H1 (cell line): ENCODE results near the gene CLUH.

Source experiments
- CREB1 ChIP-seq: IDR thresholded peaks from 2 replicates; pipeline ENCODE4 v1.6.1; 2012; ENCODE audit warnings: inconsistent platforms
- EP300 ChIP-seq, 2 experiments: IDR thresholded peaks; 1 replicate in 1 of 2; 2 replicates in 1 of 2; pipeline ENCODE4 v1.6.1; 2011 to 2012; ENCODE audit warnings: low read depth in 2 of 2, low read length in 2 of 2, mild to moderate bottlenecking in 2 of 2, borderline replicate concordance in 1 of 2, inconsistent platforms in 1 of 2, moderate library complexity in 1 of 2
- EZH2 ChIP-seq: fragments of 200-600 bp; sonication (generic); IDR thresholded peaks from 2 replicates; pipeline ENCODE4 v1.7.1; 2012; ENCODE audit warnings: low read depth, mild to moderate bottlenecking, moderate library complexity, low read length, inconsistent platforms; ENCODE audit not compliant: severe bottlenecking
- JUN ChIP-seq: IDR thresholded peaks from 2 replicates; pipeline ENCODE4 v1.6.1; 2011; ENCODE audit warnings: low read depth, mild to moderate bottlenecking, improper control_type of control experiment, low read length
- KDM5A ChIP-seq: fragments of 200-600 bp; IDR thresholded peaks from 2 replicates; pipeline ENCODE4 v1.7.1; 2012; ENCODE audit warnings: mild to moderate bottlenecking, low read length, inconsistent platforms, mixed read lengths
- MAFK ChIP-seq: IDR thresholded peaks from 2 replicates; pipeline ENCODE4 v1.6.1; 2012; ENCODE audit warnings: low read depth, mild to moderate bottlenecking, improper control_type of control experiment, low read length
- YY1 ChIP-seq: IDR thresholded peaks from 2 replicates; pipeline ENCODE4 v1.6.1; 2011; ENCODE audit warnings: low read depth, mild to moderate bottlenecking, low read length
- TF ChIP-seq, protein P1 (sequence below), 3 experiments: IDR thresholded peaks; 1 replicate in 2 of 3; 2 replicates in 1 of 3; pipeline versions ENCODE4 v1.5.1 to v1.6.1; 2011; ENCODE audit warnings: low read length in 3 of 3, mild to moderate bottlenecking in 3 of 3, inconsistent platforms in 2 of 3, low read depth in 1 of 3, moderate library complexity in 1 of 3; ENCODE audit not compliant: insufficient read depth in 1 of 3; ENCODE audit errors: control extremely low read depth in 1 of 3
- TF ChIP-seq, protein P2 (sequence below): IDR thresholded peaks from 2 replicates; pipeline ENCODE4 v1.6.1; 2012; ENCODE audit warnings: inconsistent platforms

DNA sequence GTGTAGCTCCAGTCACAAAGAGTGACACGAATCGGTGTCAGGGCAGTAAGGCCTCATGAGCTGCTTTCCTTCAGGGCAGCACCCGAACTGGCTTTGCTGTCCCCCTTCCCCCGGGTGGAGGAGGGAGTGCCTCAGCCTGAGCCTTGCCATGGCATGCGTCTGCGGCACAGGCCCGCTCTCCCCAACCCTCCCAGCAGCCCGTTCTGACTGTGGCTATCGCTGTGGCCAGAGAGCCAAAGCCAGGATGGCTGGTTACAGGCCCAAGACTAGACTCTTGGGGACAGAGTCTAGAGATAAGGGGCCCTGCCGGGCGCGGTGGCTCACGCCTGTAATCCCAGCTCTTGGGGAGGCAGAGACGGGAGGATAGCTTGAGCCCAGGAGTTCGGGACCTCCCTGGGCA, 25.9 kb downstream of the CLUH start:
- TF ChIP-seq, protein P1, sequence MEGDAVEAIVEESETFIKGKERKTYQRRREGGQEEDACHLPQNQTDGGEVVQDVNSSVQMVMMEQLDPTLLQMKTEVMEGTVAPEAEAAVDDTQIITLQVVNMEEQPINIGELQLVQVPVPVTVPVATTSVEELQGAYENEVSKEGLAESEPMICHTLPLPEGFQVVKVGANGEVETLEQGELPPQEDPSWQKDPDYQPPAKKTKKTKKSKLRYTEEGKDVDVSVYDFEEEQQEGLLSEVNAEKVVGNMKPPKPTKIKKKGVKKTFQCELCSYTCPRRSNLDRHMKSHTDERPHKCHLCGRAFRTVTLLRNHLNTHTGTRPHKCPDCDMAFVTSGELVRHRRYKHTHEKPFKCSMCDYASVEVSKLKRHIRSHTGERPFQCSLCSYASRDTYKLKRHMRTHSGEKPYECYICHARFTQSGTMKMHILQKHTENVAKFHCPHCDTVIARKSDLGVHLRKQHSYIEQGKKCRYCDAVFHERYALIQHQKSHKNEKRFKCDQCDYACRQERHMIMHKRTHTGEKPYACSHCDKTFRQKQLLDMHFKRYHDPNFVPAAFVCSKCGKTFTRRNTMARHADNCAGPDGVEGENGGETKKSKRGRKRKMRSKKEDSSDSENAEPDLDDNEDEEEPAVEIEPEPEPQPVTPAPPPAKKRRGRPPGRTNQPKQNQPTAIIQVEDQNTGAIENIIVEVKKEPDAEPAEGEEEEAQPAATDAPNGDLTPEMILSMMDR (IDR thresholded peaks at IDR 0.05; ENCODE audit: control extremely low read depth in 1 of 3, insufficient read depth in 1 of 3, low read depth in 1 of 3, low read length in 3 of 3): no peak
- TF ChIP-seq, protein P2, sequence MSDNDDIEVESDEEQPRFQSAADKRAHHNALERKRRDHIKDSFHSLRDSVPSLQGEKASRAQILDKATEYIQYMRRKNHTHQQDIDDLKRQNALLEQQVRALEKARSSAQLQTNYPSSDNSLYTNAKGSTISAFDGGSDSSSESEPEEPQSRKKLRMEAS: no peak
- TF ChIP-seq CREB1 (no peak), JUN (no peak), EP300 (IDR thresholded peaks at IDR 0.05; ENCODE audit: borderline replicate concordance in 1 of 2, low read depth in 2 of 2, low read length in 2 of 2) (no peak), KDM5A (no peak), EZH2 (no peak), MAFK (no peak), YY1 (no peak)
